ENCODE measurements around the gene TMEM41B.
A peak's percentile ranks its signal among the peaks of the same experiment; 100 is the strongest.

The TMEM41B gene

GRCh38 chr11:9266926-9267325, 47.5 kb downstream of the TMEM41B start:
- no peak for TF ChIP-seq SIN3A (IDR thresholded peaks at IDR 0.05; ENCODE audit: borderline replicate concordance, insufficient read depth, low read length)

GRCh38 chr11:9266132-9266736, 48.2 kb downstream of the TMEM41B start:
- TF ChIP-seq POLR2AphosphoS5 (IDR thresholded peaks at IDR 0.05; ENCODE audit: low read depth, low read length) (no peak), TAF1 (IDR thresholded peaks at IDR 0.05; ENCODE audit: borderline replicate concordance, insufficient read depth, low read length) (no peak), SIN3A (IDR thresholded peaks at IDR 0.05; ENCODE audit: borderline replicate concordance, insufficient read depth, low read length) (no peak), REST (IDR thresholded peaks at IDR 0.05; ENCODE audit: insufficient read depth in 1 of 2, low read depth in 2 of 2, low read length in 2 of 2) (no peak), FOXP2 (optimal IDR thresholded peaks at IDR 0.05; ENCODE audit: borderline replicate concordance, extremely low read depth, extremely low read length, insufficient read depth) (no peak)

GRCh38 chr11:9265211-9266131, 48.9 kb downstream of the TMEM41B start, which contains the start of gene DENND5A:
DENND5A (minus strand) TSS chr11:9265350; CDS start chr11:9265069, 281 bp downstream.
- 0 out of 2 replicates have a peak, but pooled peaks have one; percentile 69 for TF ChIP-seq TAF1 (IDR thresholded peaks at IDR 0.05; ENCODE audit: borderline replicate concordance, insufficient read depth, low read length)
- no peak for TF ChIP-seq REST (IDR thresholded peaks at IDR 0.05; ENCODE audit: insufficient read depth in 1 of 2, low read depth in 2 of 2, low read length in 2 of 2)
- TF ChIP-seq SIN3A (IDR thresholded peaks at IDR 0.05; ENCODE audit: borderline replicate concordance, insufficient read depth, low read length), result 0 out of 2 replicates have a peak, but pooled peaks have one; percentile 25
- peak; percentile 80 for TF ChIP-seq POLR2AphosphoS5 (IDR thresholded peaks at IDR 0.05; ENCODE audit: low read depth, low read length)
- TF ChIP-seq FOXP2 (optimal IDR thresholded peaks at IDR 0.05; ENCODE audit: borderline replicate concordance, extremely low read depth, extremely low read length, insufficient read depth), result peak; percentile 37

- TF ChIP-seq FOXP2 (optimal IDR thresholded peaks at IDR 0.05; ENCODE audit: borderline replicate concordance, extremely low read depth, extremely low read length, insufficient read depth) (no peak), TAF1 (IDR thresholded peaks at IDR 0.05; ENCODE audit: borderline replicate concordance, insufficient read depth, low read length) (no peak), SIN3A (IDR thresholded peaks at IDR 0.05; ENCODE audit: borderline replicate concordance, insufficient read depth, low read length) (peak; percentile 13; the same call in 1 of the 2 replicates), POLR2AphosphoS5 (IDR thresholded peaks at IDR 0.05; ENCODE audit: low read depth, low read length) (no peak), REST (IDR thresholded peaks at IDR 0.05; ENCODE audit: insufficient read depth in 1 of 2, low read depth in 2 of 2, low read length in 2 of 2) (no peak)
Measured at GRCh38 chr11:9264316-9265210, 49.8 kb downstream of the TMEM41B start.

- TF ChIP-seq FOXP2 (optimal IDR thresholded peaks at IDR 0.05; ENCODE audit: borderline replicate concordance, extremely low read depth, extremely low read length, insufficient read depth) (no peak), SIN3A (IDR thresholded peaks at IDR 0.05; ENCODE audit: borderline replicate concordance, insufficient read depth, low read length) (no peak), REST (IDR thresholded peaks at IDR 0.05; ENCODE audit: insufficient read depth in 1 of 2, low read depth in 2 of 2, low read length in 2 of 2) (no peak), TAF1 (IDR thresholded peaks at IDR 0.05; ENCODE audit: borderline replicate concordance, insufficient read depth, low read length) (no peak), POLR2AphosphoS5 (IDR thresholded peaks at IDR 0.05; ENCODE audit: low read depth, low read length) (no peak)
Measured at GRCh38 chr11:9263840-9264315, 50.5 kb downstream of the TMEM41B start.

All from PFSK-1 (cell line).